HL-60 (cell line): ENCODE data around the gene ERBB4.

Experiments
- DNase-seq, 2 experiments: peaks; one replicate each; pipeline ENCODE4 v3.0.0-alpha.2; 2010 to 2020; ENCODE audit warnings: low read depth in 1 of 2, low spot score in 1 of 2
- H3K27ac ChIP-seq: fragments of 250-450 bp; sonication (Bioruptor Pico); replicated peaks from 2 replicates; pipeline ENCODE4 v1.5.1; 2020; ENCODE audit warnings: mild to moderate bottlenecking, moderate library complexity
- H3K27me3 ChIP-seq: fragments of 250-450 bp; sonication (Bioruptor Pico); 2 replicates; pipeline ENCODE4 v1.5.1; 2021; ENCODE audit warnings: mild to moderate bottlenecking, moderate library complexity; ENCODE audit not compliant: insufficient read depth, poor library complexity, severe bottlenecking
- H3K4me3 ChIP-seq: replicated peaks from 2 replicates; pipeline ENCODE4 v1.5.1; 2011; ENCODE audit warnings: mild to moderate bottlenecking, control low read depth, low read length; ENCODE audit not compliant: insufficient read depth
- GABPA ChIP-seq: IDR thresholded peaks from 2 replicates; pipeline ENCODE4 v1.6.1; 2012; ENCODE audit warnings: low read depth
- POLR2AphosphoS5 ChIP-seq: IDR thresholded peaks from 2 replicates; pipeline ENCODE4 v1.6.1; 2012; ENCODE audit warnings: low read depth
- SPI1 ChIP-seq: IDR thresholded peaks from 2 replicates; pipeline ENCODE4 v1.6.1; 2012; ENCODE audit warnings: low read depth, mild to moderate bottlenecking, borderline replicate concordance
- TF ChIP-seq, protein P1 (sequence below): IDR thresholded peaks from 2 replicates; pipeline ENCODE4 v1.6.1; 2012; ENCODE audit warnings: low read depth; ENCODE audit not compliant: insufficient replicate concordance
- TF ChIP-seq, protein P2 (sequence below): IDR thresholded peaks from one replicate; pipeline ENCODE4 v1.5.1; 2011; ENCODE audit warnings: low read length, control low read depth, inconsistent platforms; ENCODE audit not compliant: insufficient read depth

ERBB4 gene

GRCh38 chr2:211516537-211516936, 1022.1 kb downstream of the ERBB4 start:
- H3K4me3 ChIP-seq = no peak overlapping the region
- no peak for DNase-seq
- H3K27ac ChIP-seq = no peak overlapping the region
- TF ChIP-seq, protein P1, sequence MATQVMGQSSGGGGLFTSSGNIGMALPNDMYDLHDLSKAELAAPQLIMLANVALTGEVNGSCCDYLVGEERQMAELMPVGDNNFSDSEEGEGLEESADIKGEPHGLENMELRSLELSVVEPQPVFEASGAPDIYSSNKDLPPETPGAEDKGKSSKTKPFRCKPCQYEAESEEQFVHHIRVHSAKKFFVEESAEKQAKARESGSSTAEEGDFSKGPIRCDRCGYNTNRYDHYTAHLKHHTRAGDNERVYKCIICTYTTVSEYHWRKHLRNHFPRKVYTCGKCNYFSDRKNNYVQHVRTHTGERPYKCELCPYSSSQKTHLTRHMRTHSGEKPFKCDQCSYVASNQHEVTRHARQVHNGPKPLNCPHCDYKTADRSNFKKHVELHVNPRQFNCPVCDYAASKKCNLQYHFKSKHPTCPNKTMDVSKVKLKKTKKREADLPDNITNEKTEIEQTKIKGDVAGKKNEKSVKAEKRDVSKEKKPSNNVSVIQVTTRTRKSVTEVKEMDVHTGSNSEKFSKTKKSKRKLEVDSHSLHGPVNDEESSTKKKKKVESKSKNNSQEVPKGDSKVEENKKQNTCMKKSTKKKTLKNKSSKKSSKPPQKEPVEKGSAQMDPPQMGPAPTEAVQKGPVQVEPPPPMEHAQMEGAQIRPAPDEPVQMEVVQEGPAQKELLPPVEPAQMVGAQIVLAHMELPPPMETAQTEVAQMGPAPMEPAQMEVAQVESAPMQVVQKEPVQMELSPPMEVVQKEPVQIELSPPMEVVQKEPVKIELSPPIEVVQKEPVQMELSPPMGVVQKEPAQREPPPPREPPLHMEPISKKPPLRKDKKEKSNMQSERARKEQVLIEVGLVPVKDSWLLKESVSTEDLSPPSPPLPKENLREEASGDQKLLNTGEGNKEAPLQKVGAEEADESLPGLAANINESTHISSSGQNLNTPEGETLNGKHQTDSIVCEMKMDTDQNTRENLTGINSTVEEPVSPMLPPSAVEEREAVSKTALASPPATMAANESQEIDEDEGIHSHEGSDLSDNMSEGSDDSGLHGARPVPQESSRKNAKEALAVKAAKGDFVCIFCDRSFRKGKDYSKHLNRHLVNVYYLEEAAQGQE = no peak
- TF ChIP-seq, protein P2, sequence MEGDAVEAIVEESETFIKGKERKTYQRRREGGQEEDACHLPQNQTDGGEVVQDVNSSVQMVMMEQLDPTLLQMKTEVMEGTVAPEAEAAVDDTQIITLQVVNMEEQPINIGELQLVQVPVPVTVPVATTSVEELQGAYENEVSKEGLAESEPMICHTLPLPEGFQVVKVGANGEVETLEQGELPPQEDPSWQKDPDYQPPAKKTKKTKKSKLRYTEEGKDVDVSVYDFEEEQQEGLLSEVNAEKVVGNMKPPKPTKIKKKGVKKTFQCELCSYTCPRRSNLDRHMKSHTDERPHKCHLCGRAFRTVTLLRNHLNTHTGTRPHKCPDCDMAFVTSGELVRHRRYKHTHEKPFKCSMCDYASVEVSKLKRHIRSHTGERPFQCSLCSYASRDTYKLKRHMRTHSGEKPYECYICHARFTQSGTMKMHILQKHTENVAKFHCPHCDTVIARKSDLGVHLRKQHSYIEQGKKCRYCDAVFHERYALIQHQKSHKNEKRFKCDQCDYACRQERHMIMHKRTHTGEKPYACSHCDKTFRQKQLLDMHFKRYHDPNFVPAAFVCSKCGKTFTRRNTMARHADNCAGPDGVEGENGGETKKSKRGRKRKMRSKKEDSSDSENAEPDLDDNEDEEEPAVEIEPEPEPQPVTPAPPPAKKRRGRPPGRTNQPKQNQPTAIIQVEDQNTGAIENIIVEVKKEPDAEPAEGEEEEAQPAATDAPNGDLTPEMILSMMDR = no peak
- TF ChIP-seq POLR2AphosphoS5 = no peak
- TF ChIP-seq SPI1 = no peak
- no peaks in the 10 kb centered on the region for H3K27me3 ChIP-seq

DNA sequence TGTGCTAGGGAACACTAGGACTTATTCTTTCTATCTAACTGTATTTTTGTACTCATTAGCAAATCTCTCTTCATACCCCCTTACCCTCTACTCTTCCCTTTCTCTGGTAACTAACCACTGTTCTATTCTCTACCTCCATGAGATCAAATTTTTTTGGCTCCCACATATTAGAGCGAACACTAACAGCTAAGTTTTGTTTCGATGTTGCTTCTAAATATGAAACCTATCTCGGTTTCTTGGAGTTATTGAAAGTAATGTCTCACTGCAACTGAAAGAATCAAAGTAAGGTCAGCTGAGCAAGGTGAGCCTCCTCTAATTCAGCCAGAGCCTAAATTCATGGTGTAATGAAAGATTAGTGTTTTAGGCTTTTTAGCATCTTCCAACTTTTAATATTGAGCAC, 1024.6 kb downstream of the ERBB4 start:
- DNase-seq = no peak
- H3K4me3 ChIP-seq = no peak overlapping the region

DNA sequence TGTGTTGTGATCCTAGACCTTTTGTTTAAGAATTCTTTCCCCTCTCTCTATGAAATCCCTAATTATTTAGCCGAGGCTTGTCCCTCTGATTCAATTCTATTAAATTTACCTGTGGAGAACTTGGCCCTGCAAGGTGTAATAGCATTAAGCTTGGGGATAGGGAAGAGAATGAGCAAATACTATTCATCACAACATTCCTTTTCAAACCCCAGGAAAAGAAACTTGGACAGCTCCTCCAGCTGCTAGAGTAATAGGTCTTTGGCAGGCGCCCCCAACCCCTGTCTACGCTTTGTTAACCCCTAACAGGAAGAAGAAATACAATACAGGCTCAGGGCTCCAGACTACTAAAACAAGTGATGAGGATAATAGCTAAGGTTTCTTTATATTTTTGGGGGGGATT, 1025.2 kb downstream of the ERBB4 start:
- Histone ChIP-seq H3K27ac (no peak overlapping the region), H3K27me3 (no peaks in the 10 kb centered on the region), H3K4me3 (no peak overlapping the region)
- DNase-seq = no peak
- TF ChIP-seq POLR2AphosphoS5 = no peak
- TF ChIP-seq, protein P2 = no peak
- TF ChIP-seq GABPA = no peak
- TF ChIP-seq SPI1 = no peak
- TF ChIP-seq, protein P1 = no peak

More for the DNA sequence above, 1024.6 kb downstream of the ERBB4 start:
- TF ChIP-seq, protein P1 = no peak
- TF ChIP-seq GABPA = no peak
- TF ChIP-seq POLR2AphosphoS5 = no peak
- TF ChIP-seq SPI1 = no peak
- TF ChIP-seq, protein P2 = no peak
- no peak overlapping the region for H3K27ac ChIP-seq
- no peaks in the 10 kb centered on the region for H3K27me3 ChIP-seq
